Measurements from ENCODE around the gene TRAK2. TPM values are rescaled to one million over a fixed set of nuclear protein-coding genes. Genes with fewer than 3 reads are reported as not detected.

The TRAK2 gene
- total and polyA plus RNA-seq, 9 of the 15 experiments (the other 6 are each of a cell fraction or from before 2014, with no cell fraction given) = 3.4 to 10.4 (median 7.3) TPM

DNA sequence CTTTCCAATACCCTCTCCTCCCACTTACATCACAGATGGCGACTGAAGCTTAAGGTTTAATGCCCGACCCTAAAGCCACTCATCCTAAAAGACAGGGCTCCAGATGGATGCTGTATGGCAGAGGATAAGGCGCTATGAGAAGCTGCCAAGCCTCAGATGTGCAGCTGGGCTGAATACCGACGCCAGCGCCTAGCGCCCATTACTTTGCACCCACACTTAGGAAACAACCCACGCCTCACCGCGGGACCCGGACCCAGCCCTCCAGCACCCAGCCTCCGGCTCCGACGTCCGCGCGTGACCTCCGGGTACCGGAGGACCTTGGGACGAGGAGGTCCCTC, 335 bp downstream of the TRAK2 start:
- peak overlapping the region; percentile 98 for H3K4me3 ChIP-seq

More for the DNA sequence above, 335 bp downstream of the TRAK2 start:
- Histone ChIP-seq H3K27me3 (ENCODE audit: control insufficient read depth in 2 of 2, insufficient read depth in 2 of 2, low read length in 2 of 2) (no peaks in the 10 kb centered on the region), H4K20me1 (replicated peaks; ENCODE audit: control insufficient read depth, insufficient read depth, low read length) (no peaks in the 10 kb centered on the region), H3K4me2 (ENCODE audit: insufficient read depth, low read length) (peak overlapping the region; percentile 88), H3K4me1 (replicated peaks in 1 of 2; ENCODE audit: control insufficient read depth in 2 of 2, insufficient read depth in 2 of 2, low read length in 2 of 2) (peaks cover 10 to 16% of the 10 kb centered on the region in 2 experiments; a peak in 3 of 5 replicates), H3K27ac (ENCODE audit: extremely low read depth, low read depth, low read length) (peak overlapping the region; percentile 72), H3K9ac (ENCODE audit: insufficient read depth in 1 of 2, low read depth in 2 of 2, low read length in 2 of 2) (peak overlapping the region; percentile 73 to 97), H3K79me2 (ENCODE audit: control insufficient read depth, insufficient read depth, low read length) (peaks cover 21% of the 10 kb centered on the region), H3K9me1 (ENCODE audit: control insufficient read depth, insufficient read depth, low read length) (no peaks in the 10 kb centered on the region), H3K9me3 (replicated peaks; ENCODE audit: control insufficient read depth, insufficient read depth, low read depth, low read length) (no peaks in the 10 kb centered on the region), H2AFZ (ENCODE audit: low read depth, low read length) (peak overlapping the region; percentile 98), H3K36me3 (ENCODE audit: control insufficient read depth, insufficient read depth, low read length) (no peaks in the 10 kb centered on the region)
- ATAC-seq (peak; percentile 8), DNase-seq (ENCODE audit: extremely low read depth in 1 of 4, low spot score in 3 of 4) (no peak), FAIRE-seq (no peak)
- WGBS (ENCODE audit: insufficient coverage, low coverage, missing lambda C conversion rate) = under 1% methylated on average over 20 of the region's 20 CpGs
- in situ Hi-C loops (cut with MboI) = no loop called here
- TF ChIP-seq, protein P1, sequence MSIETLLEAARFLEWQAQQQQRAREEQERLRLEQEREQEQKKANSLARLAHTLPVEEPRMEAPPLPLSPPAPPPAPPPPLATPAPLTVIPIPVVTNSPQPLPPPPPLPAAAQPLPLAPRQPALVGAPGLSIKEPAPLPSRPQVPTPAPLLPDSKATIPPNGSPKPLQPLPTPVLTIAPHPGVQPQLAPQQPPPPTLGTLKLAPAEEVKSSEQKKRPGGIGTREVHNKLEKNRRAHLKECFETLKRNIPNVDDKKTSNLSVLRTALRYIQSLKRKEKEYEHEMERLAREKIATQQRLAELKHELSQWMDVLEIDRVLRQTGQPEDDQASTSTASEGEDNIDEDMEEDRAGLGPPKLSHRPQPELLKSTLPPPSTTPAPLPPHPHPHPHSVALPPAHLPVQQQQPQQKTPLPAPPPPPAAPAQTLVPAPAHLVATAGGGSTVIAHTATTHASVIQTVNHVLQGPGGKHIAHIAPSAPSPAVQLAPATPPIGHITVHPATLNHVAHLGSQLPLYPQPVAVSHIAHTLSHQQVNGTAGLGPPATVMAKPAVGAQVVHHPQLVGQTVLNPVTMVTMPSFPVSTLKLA (conservative IDR thresholded peaks at IDR 0.05) = no peak
- TF ChIP-seq ZNF146 (CRISPR knock-in tag; IDR thresholded peaks at IDR 0.05; ENCODE audit: unreplicated experiment) (no peak), POLR3A (IDR thresholded peaks at IDR 0.05; ENCODE audit: borderline replicate concordance, extremely low read depth, insufficient read depth, insufficient read length) (no peak), DPF2 (IDR thresholded peaks at IDR 0.05) (0 out of 2 replicates have a peak, but pooled peaks have one; percentile 17), BHLHE40 (IDR thresholded peaks at IDR 0.05; ENCODE audit: low read length) (peak; percentile 15; the same call in 1 of the 2 replicates), ZNF76 (CRISPR knock-in tag; IDR thresholded peaks at IDR 0.05; ENCODE audit: borderline replicate concordance) (no peak), SUPT5H (IDR thresholded peaks at IDR 0.05) (no peak), GATA2 (CRISPR knock-in tag; IDR thresholded peaks at IDR 0.05) (no peak)
- ChIA-PET POLR2A (interaction anchor here (0.7 to 2.0 kb wide), 4 partner anchors 10 to 196 kb away, joined by 3 to 17 read pairs (median 3); no protein-coding TSS in a partner anchor), CTCF (ENCODE audit: low intra/inter-chr PET ratio) (no interaction called here)
- intact Hi-C loops (cut with micrococcal nuclease) = loop anchor here (1.0 to 5.0 kb wide), 2 partner anchors 32 to 44 kb away; no protein-coding TSS in a partner anchor
- BruUV-seq (replicated peaks) = no TSS peak

Data from K562 (cell line).